Coronary artery (tissue), 2 donors: Measurements from ENCODE around the gene IPCEF1.

Experiments
- DNase-seq: peaks from one replicate; pipeline ENCODE4 v3.0.0-alpha.2; 2017; ENCODE audit warnings: low spot score
- H3K27ac ChIP-seq, 2 donors: fragments of 200-600 bp; sonication (generic); one replicate each; pipeline ENCODE4 v1.5.1; 2016 to 2019
- H3K4me3 ChIP-seq: fragments of 200-600 bp; sonication (generic); 2 replicates; pipeline ENCODE4 v1.5.1; 2016; ENCODE audit warnings: mild to moderate bottlenecking, moderate library complexity
- TF ChIP-seq, protein P1 (sequence below): fragments of 200-600 bp; sonication (generic); IDR thresholded peaks from one replicate; pipeline ENCODE4 v1.5.1; 2019; ENCODE audit warnings: antibody characterized with exemption

IPCEF1 gene

DNA sequence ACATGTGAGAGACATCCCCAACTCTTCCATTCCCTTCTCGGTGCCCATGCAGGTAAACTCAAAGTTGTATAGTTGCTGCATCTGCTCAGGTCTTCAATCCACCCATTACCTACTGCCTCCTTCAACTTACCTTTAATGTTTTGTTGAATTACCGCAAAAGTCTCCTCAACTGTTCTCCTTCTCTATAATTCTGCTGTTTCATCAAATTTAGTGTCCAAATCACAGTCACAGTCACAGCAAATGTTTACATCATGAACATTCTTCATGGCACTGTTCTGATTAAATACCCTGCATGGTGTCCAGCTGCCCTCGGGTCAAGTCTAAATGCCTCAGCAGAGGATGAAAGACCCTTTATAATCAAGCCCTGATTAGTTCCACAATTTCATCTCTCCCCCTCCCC lies 130.1 kb downstream of the IPCEF1 start:
- TF ChIP-seq, protein P1, sequence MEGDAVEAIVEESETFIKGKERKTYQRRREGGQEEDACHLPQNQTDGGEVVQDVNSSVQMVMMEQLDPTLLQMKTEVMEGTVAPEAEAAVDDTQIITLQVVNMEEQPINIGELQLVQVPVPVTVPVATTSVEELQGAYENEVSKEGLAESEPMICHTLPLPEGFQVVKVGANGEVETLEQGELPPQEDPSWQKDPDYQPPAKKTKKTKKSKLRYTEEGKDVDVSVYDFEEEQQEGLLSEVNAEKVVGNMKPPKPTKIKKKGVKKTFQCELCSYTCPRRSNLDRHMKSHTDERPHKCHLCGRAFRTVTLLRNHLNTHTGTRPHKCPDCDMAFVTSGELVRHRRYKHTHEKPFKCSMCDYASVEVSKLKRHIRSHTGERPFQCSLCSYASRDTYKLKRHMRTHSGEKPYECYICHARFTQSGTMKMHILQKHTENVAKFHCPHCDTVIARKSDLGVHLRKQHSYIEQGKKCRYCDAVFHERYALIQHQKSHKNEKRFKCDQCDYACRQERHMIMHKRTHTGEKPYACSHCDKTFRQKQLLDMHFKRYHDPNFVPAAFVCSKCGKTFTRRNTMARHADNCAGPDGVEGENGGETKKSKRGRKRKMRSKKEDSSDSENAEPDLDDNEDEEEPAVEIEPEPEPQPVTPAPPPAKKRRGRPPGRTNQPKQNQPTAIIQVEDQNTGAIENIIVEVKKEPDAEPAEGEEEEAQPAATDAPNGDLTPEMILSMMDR: no peak

GRCh38 chr6:154223296-154223695 lies 133.3 kb downstream of the IPCEF1 start:
- no peak for DNase-seq
- TF ChIP-seq, protein P1: no peak
- H3K4me3 ChIP-seq: no peak overlapping the region
- H3K27ac ChIP-seq: no peak overlapping the region

More for the DNA sequence above, 130.1 kb downstream of the IPCEF1 start:
- DNase-seq: no peak
- H3K27ac ChIP-seq: no peak overlapping the region
- H3K4me3 ChIP-seq: no peak overlapping the region

GRCh38 chr6:154222716-154223115 lies 133.9 kb downstream of the IPCEF1 start:
- TF ChIP-seq, protein P1: no peak
- Histone ChIP-seq H3K4me3 (no peak overlapping the region), H3K27ac (no peak overlapping the region)
- no peak for DNase-seq

- Histone ChIP-seq H3K4me3 (no peak overlapping the region), H3K27ac (no peak overlapping the region)
- TF ChIP-seq, protein P1: no peak
- no peak for DNase-seq
Observed at GRCh38 chr6:154219250-154219649, 137.4 kb downstream of the IPCEF1 start.

- TF ChIP-seq, protein P1: no peak
- H3K27ac ChIP-seq: no peak overlapping the region
- no peak overlapping the region for H3K4me3 ChIP-seq
- DNase-seq: no peak
Observed at GRCh38 chr6:154218787-154219186, 137.8 kb downstream of the IPCEF1 start.

GRCh38 chr6:154218301-154218700 lies 138.3 kb downstream of the IPCEF1 start:
- TF ChIP-seq, protein P1: no peak
- H3K4me3 ChIP-seq: no peak overlapping the region
- DNase-seq: no peak
- no peak overlapping the region for H3K27ac ChIP-seq

- H3K27ac ChIP-seq: no peak overlapping the region
- TF ChIP-seq, protein P1: no peak
- DNase-seq: no peak
- no peak overlapping the region for H3K4me3 ChIP-seq
Observed at GRCh38 chr6:154213782-154214181, 142.8 kb downstream of the IPCEF1 start.
